Astrocyte of the cerebellum (primary cell): ENCODE data around the gene TNS3.
"Not testable (repeated sequence)": the region's sequence is repeated elsewhere in the genome, so short reads cannot be mapped to it uniquely, and the experiment has no call there.

Experiments used
- DNase-seq: peaks from one replicate; pipeline ENCODE4 v3.0.0-alpha.2; 2011; ENCODE audit warnings: low read depth
- H3K4me3 ChIP-seq: 2 replicates; pipeline ENCODE4 v1.5.1; 2011; ENCODE audit warnings: mild to moderate bottlenecking, low read depth, low read length, moderate library complexity
- in situ Hi-C: cut with HindIII; loops from 2 replicates; pipeline ENCODE4 v1.10.0; 2017; ENCODE audit warnings: low sequenced_read_pairs
- TF ChIP-seq, protein P1 (sequence below): IDR thresholded peaks from 2 replicates; pipeline ENCODE4 v1.5.1; 2012; ENCODE audit warnings: low read length, low read depth, moderate library complexity, mild to moderate bottlenecking; ENCODE audit errors: missing control alignments

The TNS3 gene

GRCh38 chr7:47264021-47264651, 317.8 kb downstream of the TNS3 start:
- no peak overlapping the region for H3K4me3 ChIP-seq
- in situ Hi-C loops: no loop called here
- TF ChIP-seq, protein P1, sequence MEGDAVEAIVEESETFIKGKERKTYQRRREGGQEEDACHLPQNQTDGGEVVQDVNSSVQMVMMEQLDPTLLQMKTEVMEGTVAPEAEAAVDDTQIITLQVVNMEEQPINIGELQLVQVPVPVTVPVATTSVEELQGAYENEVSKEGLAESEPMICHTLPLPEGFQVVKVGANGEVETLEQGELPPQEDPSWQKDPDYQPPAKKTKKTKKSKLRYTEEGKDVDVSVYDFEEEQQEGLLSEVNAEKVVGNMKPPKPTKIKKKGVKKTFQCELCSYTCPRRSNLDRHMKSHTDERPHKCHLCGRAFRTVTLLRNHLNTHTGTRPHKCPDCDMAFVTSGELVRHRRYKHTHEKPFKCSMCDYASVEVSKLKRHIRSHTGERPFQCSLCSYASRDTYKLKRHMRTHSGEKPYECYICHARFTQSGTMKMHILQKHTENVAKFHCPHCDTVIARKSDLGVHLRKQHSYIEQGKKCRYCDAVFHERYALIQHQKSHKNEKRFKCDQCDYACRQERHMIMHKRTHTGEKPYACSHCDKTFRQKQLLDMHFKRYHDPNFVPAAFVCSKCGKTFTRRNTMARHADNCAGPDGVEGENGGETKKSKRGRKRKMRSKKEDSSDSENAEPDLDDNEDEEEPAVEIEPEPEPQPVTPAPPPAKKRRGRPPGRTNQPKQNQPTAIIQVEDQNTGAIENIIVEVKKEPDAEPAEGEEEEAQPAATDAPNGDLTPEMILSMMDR: no peak

DNA sequence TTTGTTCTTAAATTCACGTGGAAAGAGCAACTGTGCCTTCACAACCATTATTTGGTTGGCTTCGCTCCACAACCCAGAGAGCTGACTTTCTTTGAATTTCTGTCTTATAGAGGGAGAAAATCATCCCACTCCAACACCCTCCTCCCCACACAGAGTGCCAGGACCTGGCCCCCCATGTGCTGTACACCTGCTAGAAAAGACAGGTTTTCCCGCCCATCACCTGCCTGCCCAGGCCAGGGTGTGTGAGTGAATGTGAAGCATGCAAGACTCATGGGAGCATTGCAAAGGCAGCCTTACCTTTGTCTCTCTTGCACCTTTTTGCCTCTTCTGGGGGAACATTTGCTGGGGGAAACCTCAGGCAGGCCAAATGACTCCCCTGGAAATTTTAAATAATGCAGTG, 319.0 kb downstream of the TNS3 start:
- DNase-seq: no peak
- in situ Hi-C loops: no loop called here
- no peak overlapping the region for H3K4me3 ChIP-seq
- TF ChIP-seq, protein P1: no peak

More at GRCh38 chr7:47264021-47264651, 317.8 kb downstream of the TNS3 start:
- DNase-seq: no peak

- H3K4me3 ChIP-seq, in situ Hi-C loops, DNase-seq: not testable (repeated sequence)
These were observed 319.8 kb downstream of the TNS3 start for GRCh38 chr7:47262160-47262559.

DNA sequence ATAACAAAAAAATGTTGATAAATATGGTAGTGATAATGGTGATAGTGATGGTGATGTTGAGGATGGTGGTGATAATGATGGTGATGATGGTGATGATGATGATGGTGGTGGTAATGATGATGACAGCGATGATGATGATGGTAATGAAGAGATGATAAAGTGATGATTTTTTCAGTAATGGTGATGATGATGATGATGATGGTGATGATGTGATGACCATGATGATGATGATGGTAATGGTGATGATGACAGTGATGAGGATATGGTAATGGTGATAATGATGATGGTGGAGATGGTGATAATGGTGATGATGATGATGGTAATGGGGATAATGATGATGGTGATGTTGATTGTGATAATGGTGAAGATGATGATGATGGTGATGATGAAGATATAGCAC, 321.6 kb downstream of the TNS3 start:
- DNase-seq: no peak
- no peak overlapping the region for H3K4me3 ChIP-seq
- TF ChIP-seq, protein P1: no peak
- in situ Hi-C loops: no loop called here

DNA sequence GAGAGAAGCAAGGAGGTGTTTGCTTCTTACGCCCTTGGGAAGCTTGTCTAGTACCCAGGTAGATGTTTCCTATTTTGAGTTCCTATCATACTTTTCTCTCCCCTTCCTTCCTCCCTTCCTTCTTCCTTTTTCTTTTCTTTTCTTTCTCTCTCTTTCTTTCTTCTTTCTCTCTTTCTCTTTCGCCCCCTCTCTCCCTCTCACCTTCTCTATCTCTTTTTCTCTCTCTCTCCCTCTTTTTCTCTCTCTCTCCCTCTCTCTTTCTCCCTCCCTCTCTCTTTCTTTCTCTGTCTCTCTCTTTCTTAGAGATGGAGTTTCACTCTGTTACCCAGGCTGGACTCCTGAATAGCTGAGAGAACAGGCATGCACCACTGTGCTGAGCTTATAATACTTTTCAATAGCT, 322.2 kb downstream of the TNS3 start:
- in situ Hi-C loops: no loop called here
- no peak for DNase-seq
- no peak overlapping the region for H3K4me3 ChIP-seq
- TF ChIP-seq, protein P1: no peak

GRCh38 chr7:47258798-47259197, 323.1 kb downstream of the TNS3 start:
- TF ChIP-seq, protein P1: no peak
- in situ Hi-C loops: no loop called here
- H3K4me3 ChIP-seq: no peak overlapping the region

GRCh38 chr7:47256016-47256415, 325.9 kb downstream of the TNS3 start:
- H3K4me3 ChIP-seq: no peak overlapping the region
- no peak for DNase-seq
- in situ Hi-C loops: no loop called here
- TF ChIP-seq, protein P1: no peak

More at GRCh38 chr7:47258798-47259197, 323.1 kb downstream of the TNS3 start:
- no peak for DNase-seq
